RCC 7860 (cell line): ENCODE data around the gene LAMB3.

Source experiments
- DNase-seq: peaks from one replicate; pipeline ENCODE4 v3.0.0-alpha.2; 2015; ENCODE audit warnings: low spot score
- FAIRE-seq: peaks from 2 replicates; lab custom pipeline; 2012; peaks lifted over from hg19 to GRCh38; lab: Jason Lieb, UNC

Gene LAMB3

DNA sequence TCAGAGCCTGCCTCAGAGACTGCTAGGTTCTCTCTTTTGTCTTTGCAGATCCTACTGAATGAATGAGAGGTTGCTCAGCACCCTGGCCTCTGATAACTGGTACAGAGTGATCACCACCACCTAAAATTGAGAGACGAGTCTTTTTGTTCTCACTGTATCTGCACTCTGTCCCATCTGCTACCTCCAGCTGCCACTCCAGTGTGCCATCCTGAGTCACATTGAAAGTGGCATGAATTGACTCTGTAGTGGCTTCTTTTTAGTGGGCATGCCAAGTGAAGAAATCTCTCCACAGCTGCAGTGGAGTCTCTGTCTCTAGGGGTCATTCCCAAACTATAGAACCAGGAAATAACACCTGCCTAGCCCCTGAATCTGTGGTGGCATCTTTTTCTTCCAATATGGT, 54.0 kb downstream of the LAMB3 start:
- FAIRE-seq: no peak
- no peak for DNase-seq

DNA sequence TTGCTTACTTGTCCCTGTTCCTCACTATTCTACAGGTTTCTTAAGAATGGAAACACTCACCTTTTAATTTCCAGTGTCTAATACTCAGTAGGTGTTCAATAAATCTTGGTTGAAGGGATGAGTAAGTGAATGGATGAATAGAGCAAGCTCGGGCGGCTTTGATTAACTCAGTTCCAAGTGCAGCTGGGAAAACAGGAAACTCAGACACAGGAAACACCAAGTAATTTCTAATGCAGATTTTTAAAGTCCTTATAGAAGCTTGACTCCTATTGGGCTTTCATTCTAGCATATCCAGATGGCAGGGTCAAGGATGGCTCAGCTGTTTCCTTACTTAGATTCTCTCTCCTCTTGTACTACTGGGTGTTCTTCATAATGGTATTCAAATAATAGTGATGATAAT, 54.7 kb downstream of the LAMB3 start:
- no peak for DNase-seq
- no peak for FAIRE-seq

DNA sequence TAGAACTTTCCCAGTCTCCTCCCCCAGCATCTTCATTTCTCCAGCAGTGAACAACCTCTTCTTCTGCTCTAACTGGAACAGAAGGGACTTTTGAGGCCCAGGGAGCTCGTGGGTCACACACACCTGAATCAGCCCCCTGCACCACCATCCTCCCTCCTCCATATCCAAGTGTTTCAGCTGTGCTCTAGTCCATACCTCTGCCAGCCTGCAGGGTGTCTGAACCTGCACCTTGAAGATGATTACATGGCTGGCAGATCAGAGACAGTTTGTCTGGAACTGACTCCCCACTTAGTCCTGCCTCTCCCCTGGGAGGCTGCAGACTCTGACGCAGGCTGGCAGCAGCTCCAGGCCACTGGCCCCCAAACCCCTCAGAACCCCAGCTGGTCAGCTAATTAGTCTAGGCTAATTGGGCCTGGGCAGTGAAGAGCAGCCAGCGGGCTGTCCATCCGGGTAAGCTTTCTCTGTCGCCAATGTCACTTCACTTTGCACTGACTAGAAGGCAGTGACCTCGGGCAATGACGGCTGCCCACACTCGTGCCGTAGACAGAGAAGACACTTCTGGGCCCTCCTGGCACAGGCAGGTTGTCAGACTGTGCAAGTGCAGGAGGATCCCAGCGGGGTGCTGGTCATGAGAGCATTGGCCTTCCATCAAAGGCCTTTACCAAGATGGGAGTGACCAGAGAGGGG, 56.5 kb downstream of the LAMB3 start:
- DNase-seq (no peak), FAIRE-seq (no peak)

DNA sequence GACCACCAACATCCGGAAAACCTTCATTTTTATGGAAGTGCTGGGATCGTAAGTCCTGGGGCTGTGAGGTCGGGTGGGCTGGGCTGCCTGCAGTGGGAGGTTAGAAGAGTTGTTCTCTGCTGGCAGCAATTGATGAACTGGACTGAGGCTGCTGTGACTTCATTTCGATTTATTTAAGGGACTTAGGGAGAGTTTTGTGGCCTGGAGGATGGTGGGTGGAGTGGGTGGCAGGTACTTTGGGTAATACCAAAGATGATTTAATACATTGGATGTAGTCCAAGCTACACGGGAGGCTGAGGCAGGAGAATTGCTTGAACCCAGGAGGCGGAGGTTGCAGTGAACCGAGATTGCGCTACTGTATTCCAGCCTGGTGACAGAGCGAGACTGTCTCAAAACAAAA, 57.2 kb downstream of the LAMB3 start:
- FAIRE-seq (no peak), DNase-seq (no peak)

DNA sequence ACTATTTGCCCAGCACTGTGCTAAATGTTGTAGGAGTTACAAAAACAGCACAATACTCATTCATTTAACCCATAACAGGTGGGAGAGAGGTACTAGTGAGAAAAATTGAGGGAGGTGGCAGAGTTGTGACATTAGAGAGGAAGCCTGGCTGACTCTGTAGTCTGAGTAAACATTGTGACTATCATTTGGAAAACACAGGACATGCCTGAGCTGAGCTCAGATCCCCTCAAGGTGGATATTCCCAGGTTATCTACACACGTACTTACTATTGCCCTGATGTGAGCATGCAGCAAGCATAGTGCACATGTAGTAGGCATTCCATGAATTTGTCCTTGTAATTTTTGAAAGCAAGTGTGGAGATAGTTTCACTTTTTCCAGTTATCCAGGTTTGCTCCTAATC, 57.8 kb downstream of the LAMB3 start:
- no peak for FAIRE-seq
- no peak for DNase-seq

DNA sequence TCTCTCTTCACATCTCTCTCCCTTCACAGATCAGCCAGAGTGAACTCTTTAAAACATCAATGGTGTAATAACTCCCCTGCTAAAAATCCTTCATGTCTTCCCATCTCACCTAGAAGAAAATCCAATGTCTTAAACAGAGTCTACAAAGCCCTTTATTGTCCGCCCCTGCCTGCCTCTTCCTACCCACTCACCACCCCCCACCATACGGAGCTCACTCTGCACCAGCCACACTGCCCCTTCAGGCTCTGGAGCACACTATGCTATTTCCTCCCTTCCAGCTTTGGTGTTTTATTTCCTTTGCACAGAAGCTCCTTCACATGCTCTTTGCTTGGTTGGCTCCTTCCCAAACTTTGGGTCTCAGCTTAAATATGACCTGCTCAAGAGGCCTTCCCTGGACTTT, 58.5 kb downstream of the LAMB3 start:
- no peak for FAIRE-seq
- DNase-seq: no peak

DNA sequence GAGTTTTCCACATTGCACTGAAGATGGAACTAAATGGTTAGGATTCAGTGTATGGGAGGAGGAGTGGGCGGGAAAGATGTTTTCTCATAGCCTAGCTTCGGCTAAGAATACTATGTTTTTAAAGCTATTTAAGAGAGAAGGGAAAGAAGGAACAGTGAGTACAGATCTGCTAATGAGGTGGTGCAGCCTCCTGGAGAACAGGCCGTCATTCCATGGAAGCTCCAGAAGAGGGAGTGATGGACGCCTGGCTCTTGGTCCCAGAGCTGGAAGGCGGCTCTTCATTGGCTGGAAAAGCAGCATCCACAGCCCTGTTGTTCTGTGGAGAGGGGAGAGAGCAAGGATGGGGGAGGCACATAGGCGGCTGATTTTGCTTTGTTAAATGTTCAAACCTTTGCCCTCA, 61.8 kb downstream of the LAMB3 start:
- FAIRE-seq: no peak
- no peak for DNase-seq

DNA sequence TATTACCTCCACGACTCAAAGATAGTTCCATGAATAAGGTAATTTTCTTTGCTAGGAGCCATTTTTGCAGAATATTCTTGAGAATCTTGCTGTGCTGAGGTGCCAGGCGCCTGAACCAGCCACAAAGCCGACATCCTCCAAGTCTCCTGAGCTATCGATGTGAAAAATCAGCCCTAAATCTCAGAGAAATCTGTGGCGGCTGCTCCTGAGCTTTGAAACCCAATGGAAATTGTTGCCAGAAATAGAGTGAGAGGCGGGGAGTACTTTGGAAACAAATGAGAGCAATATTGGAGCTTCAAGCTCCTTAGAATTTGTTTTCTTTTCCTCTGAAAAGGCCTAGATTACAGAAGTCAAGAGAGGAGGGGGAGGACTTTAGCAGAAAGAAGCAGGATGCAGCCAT, 62.4 kb downstream of the LAMB3 start:
- DNase-seq (no peak), FAIRE-seq (no peak)

DNA sequence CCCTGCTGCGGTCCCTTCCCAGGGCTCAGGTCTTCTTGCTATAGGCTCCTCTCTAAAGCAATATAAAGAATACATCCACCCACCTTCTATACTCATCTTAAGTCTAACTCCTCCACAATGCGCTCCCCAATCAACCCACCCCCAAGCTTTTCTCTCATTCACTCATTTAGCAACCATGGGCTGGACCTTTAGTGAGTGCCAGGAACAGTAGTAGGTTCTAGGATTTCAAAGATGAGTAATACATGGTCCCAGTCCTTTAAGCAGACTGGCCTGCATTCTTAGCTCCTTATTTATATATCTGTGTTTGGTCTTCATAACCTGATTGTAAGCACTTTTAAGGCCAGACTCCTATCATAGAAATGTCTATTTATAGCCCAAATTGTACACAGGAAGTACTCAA, 62.8 kb downstream of the LAMB3 start:
- FAIRE-seq (no peak), DNase-seq (no peak)

DNA sequence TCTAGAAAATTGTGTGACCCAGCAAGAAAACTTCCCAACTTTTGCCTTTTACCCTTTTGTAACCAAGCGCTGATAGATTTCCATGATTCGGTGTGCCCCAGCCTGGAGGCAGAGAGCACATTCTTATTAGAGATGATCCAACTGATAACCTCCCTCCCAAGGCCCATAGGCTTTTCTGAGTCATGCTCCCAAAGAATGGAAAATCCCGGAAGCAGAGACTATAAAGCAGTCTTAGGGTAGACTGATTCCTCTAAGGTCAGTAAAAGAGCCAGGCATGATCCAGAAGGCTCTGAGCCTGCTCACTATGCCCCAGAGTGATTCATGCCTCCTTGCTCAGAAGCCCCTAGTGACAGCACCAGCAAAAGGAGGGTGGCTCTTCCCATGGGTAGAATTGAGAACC, 64.4 kb downstream of the LAMB3 start:
- FAIRE-seq: peak; percentile 58
- peak; percentile 76 for DNase-seq

DNA sequence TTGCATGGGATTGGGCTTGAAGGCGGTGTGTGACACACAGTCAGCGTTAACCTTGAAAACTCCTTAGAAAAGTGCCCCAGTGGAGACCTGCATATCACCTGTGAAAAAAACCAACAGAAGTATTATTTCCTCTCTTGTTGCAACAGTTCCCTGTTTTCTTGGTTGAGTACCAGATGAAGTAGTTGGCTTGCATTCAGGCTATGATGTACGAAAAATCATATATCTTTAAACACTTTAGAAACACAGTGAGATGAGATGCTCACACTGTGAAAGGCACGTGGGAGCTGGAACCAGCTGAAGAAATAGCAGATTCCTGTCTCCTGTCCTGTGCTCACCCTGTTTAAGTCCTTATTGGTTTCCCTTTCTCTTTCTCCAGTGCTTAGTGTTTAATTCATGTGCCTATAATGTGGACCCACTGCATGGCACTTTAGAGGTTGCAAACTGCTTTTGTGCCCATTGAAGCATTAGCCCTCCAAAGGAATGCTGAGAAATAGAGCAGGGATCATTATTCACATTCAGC, 65.9 kb downstream of the LAMB3 start:
- DNase-seq (no peak), FAIRE-seq (no peak)

DNA sequence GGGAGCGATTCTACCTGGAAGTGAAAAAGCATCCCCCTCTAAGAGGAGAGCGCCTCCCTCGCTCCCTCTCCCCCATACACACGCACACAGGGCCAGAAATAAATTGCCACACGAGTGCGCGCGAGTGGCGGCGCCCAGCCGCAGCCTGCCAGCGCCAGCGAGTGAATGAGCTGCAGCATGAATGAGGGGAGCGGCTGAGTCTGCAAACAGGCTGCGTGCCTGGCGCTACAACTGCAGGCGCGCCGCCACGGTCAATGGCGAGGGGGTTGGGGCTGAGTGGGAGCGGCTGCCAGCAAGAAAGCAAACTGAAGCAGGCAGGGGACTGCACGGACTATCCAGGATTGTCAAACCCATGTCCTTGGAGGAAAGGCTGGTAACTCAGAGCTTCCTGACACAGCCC, 66.6 kb downstream of the LAMB3 start:
- no peak for DNase-seq

DNA sequence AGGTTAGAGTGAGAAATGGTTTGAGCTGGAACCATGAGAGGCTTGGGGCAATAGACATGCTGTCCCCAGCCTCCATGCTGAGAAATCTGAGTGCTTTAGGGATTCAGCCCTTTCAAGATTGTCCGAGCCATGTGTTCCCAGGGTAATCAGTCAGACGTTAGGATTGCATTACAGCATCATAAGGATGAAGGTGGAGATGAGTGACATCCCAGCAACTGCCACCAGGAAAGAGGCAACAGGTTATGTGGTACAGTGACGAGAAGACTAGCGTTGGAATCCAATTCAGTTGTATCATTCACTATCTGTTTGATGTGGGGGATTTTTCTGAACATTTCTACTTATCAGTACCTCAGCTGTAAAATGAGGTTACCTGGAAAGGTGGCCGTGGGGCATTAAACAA, 67.0 kb downstream of the LAMB3 start:
- FAIRE-seq (no peak), DNase-seq (no peak)

More for the DNA sequence above, 66.6 kb downstream of the LAMB3 start:
- no peak for FAIRE-seq

DNA sequence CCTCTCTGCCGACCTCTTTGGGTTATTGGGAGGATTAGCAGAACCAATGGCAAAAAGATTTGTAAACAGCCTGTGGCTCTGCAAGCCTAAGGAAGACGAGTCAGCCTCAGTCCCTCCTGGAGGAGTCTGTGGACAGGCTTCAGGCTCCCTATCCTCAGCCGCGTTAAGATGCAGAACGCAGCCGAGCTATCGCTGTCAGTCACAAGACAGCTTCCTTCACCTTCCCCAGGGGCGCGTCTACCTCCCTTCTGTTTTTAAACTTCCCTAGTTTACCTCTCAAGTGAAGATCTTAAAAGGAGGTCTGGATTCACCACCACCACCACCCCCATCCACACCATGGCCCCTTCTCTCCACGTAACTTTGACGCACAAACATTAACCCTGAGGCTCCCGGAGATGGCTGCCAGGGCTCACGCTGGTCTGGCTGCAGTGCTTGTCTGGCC, 68.0 kb downstream of the LAMB3 start:
- FAIRE-seq (no peak), DNase-seq (no peak)

DNA sequence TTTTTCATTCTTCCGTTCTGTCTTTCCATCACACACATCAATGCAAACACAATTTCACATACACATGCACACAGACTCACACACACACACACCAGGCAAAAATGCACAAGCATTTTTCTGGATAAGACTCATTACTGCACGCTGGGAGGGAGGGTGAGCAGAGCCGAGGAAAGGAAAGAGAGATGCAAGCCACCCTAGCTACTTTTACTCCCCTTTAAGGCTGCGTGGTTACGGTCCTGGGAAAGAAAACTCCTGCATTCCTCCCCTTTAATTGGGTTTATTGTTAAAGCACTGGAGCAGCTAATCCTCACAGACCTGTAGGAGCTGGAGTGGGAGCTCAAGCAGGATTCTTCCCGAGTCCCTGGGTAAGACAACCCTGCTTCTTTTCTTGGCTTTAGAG, 68.8 kb downstream of the LAMB3 start, which contains the start of gene CAMK1G:
Gene CAMK1G, plus strand, starts transcription at position 307 of the 400 bp plus-strand sequence. CDS start 11,270 bp downstream, outside the sequence.
- FAIRE-seq: no peak

DNA sequence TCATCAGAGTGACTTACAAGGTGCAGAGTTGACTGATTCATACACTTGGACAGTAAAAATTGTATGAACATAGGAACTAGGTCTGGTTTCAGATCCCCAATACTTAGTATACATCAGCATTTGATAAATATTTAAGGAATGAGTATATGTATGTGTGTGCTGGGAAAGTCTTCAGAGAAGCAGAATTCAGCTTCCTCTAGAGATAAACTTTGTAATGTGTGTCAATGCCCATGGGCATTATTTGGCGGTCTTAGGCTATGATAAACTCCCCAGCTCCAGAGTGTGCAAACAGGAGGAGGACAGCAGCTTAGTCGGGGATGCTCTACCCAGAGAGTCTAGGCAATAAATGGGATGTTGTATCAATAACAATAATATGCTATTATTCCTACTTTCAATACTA, 71.6 kb downstream of the LAMB3 start:
- DNase-seq (no peak), FAIRE-seq (no peak)

More for the DNA sequence above, 68.8 kb downstream of the LAMB3 start, which contains the start of gene CAMK1G:
- DNase-seq: no peak

DNA sequence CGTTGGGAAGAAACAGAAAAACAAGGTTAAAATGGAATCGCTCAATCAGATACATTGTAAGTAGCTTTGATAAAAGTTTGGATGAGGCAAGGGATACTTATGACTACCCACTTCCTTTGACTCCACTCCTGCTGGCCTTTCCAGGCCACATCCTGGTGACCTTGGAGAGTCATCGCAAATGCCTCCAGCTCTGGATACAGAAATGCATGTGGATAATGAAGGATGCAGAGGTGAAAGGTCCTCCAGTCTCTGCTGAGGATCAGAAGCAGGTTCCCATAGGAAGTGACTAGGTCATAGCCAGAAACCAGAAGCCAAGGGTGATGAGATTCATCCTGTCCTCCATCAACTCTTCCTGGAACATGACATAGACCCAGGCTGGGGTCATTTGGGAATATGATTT, 74.9 kb downstream of the LAMB3 start:
- DNase-seq (peak; percentile 67), FAIRE-seq (no peak)

DNA sequence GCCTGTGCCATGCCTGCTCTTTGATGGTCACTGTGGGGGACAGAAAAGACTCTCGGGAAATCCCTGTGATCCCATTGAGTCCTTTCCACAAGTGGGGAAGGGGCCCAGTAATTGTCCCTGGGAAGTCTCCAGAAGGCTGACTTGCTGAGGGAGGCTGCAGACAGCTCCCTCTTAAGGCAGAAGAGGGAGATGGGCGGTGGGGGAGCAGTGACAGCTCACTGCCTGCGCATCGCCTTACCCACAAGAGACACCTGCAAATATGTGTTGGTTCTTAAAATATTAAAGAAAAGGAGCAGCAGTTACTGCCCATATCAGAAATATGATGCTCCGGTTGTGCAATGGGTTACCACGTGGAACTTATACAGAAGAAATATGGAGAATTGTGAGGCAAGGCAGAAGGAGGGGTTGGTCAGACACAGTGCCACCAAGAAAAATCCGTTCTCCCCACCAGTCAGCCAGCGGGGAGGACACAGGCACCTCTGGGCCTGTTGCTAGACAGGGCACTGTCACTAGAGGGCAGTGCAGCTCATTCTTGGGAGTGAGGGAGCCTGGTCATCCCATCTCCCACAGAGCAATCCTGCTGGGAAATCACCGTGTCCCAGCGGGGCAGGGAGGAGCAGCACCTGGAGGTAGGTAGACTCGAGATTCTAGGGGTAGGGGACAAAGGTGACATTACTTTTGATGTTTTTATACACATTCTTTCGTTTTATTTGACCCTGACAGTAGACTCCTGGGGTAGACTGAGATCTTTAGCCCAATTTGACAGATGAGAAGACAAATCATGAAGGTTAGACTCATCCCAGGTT, 75.6 kb downstream of the LAMB3 start:
- FAIRE-seq: no peak
- peak; percentile 66 for DNase-seq

DNA sequence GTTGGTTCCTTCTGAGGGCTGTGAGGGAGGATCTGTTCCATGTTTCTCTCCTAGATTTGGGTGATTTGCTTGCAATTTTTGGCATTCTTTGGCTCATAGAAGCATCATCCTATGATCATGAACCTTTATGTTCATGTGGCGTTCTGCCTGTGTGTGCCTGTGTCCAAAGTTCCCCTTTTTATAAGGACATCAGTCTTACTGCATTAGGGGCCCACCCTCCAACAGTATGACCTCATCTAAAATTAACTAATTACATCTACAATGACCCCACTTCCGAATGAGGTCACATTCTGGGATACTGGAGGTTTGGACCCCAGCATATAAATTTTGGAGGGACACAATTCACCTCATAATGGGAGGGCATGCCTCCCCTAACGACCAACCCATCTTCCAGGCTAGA, 81.5 kb downstream of the LAMB3 start:
- no peak for DNase-seq
- FAIRE-seq: no peak

DNA sequence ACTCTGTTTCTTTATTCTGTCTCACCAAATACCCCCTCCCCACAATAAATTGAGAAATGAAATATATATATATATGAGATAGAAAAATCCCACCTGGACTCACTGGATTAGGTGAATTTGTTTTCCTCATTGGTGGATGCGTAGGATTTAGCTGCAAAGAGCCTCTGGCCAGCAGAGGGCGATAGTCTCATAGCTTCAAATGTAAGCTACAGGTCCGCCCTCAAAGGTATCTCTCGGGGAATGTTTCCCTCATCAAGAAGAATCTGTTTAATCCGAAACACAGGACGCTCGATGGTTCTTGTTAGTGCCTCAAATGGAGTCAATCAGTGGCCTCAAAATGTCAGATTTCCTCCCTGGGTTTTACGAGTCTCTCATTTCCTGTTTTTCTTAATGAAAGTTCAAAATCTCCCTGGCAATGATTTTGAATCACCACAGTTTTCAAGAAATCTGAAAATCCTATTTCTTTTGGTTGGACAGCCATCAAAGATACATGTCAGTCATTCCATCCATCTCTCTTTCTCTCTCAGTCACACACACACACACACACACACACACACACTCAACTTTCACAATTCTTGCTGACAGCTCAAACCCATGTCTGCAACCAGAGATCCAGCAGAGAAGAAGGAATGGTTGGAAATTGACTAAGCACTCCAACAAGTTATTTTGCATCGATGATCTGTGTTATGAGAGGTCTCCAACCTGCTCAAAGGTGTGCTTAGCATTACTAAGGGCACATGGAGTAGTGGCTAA, 82.6 kb downstream of the LAMB3 start:
- FAIRE-seq (peak; percentile 67), DNase-seq (peak; percentile 51)

DNA sequence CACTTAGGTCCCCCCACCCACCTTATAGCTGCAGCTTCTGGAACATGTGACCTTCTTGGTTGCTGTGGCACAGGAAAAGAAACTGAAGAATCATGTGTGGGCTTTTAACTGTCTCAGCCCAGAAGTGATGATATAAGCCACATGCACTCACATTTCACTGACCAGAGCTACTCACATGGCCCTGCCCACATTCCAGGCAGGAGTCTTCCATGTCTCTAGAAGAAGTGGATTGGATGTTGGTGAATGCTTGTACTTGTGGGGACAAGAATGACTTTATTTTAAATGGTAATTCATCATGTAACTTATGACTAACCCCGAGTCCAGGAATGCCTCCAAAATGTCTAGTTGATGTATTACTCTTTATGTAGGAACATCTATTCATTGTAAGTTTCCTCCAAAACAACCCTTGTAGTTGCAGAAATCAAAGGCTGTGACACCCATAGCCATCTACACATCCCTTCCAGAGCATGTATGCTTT, 84.5 kb downstream of the LAMB3 start:
- peak; percentile 87 for DNase-seq
- FAIRE-seq: peak; percentile 81
